ENCODE measurements around the gene ZNF559. TPM values are rescaled to one million over a fixed set of nuclear protein-coding genes. Genes with fewer than 3 reads are reported as not detected.

Gene ZNF559
- total and polyA plus RNA-seq, 2 donors from 2014 or later = 19.5 to 28.5 TPM

DNA sequence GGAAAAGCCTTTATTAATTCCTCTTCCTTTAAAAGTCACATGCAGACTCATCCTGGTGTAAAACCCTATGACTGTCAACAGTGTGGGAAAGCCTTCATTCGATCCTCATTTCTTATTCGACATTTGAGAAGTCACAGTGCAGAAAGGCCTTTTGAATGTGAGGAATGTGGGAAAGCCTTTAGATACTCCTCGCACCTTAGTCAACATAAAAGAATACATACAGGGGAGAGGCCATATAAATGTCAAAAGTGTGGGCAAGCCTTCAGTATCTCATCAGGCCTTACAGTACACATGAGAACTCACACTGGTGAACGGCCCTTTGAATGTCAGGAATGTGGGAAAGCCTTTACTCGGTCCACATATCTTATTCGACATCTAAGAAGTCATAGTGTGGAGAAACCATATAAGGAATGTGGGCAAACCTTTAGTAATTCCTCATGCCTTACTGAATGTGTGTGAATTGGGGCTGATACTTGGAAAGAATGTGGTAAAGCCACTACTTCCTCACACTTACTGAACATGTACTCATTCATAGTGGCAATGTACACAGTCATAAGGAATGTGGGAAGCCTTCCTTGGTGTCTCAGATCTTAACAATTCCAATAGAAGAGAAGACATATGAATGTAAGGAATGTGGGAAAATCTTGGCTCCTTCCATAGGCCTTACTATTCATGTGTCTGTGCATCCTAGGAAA, 18.8 kb downstream of the ZNF559 start:
- FAIRE-seq (no peak), DNase-seq (no peak)
- TF ChIP-seq, protein P1, sequence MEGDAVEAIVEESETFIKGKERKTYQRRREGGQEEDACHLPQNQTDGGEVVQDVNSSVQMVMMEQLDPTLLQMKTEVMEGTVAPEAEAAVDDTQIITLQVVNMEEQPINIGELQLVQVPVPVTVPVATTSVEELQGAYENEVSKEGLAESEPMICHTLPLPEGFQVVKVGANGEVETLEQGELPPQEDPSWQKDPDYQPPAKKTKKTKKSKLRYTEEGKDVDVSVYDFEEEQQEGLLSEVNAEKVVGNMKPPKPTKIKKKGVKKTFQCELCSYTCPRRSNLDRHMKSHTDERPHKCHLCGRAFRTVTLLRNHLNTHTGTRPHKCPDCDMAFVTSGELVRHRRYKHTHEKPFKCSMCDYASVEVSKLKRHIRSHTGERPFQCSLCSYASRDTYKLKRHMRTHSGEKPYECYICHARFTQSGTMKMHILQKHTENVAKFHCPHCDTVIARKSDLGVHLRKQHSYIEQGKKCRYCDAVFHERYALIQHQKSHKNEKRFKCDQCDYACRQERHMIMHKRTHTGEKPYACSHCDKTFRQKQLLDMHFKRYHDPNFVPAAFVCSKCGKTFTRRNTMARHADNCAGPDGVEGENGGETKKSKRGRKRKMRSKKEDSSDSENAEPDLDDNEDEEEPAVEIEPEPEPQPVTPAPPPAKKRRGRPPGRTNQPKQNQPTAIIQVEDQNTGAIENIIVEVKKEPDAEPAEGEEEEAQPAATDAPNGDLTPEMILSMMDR (IDR thresholded peaks at IDR 0.05; ENCODE audit: borderline replicate concordance, extremely low read depth, insufficient read depth) = no peak
- Histone ChIP-seq H3K27me3 (ENCODE audit: control insufficient read depth, insufficient read depth, low read length) (no peaks in the 10 kb centered on the region), H3K4me1 (ENCODE audit: control insufficient read depth in 2 of 3, insufficient read depth in 2 of 3, low read depth in 1 of 3, low read length in 3 of 3) (no peaks in the 10 kb centered on the region), H3K36me3 (ENCODE audit: control insufficient read depth in 2 of 3, insufficient read depth in 3 of 3, low read length in 3 of 3) (peaks cover 32 to 56% (median 32%) of the 10 kb centered on the region in 3 donors), H3K9ac (ENCODE audit: low read length in 3 of 3) (no peak overlapping the region), H3K4me3 (ENCODE audit: low read length in 3 of 3) (peak overlapping the region in 2 of 3 donors; percentile 25 to 33), H3K27ac (ENCODE audit: low read depth in 2 of 2, low read length in 2 of 2) (no peak overlapping the region), H3K9me3 (ENCODE audit: control insufficient read depth in 2 of 3, insufficient read depth in 1 of 3, low read length in 3 of 3) (peaks cover 27 to 88% (median 67%) of the 10 kb centered on the region in 3 donors)
- intact Hi-C loops (cut with DNase I) = no loop called here

DNA sequence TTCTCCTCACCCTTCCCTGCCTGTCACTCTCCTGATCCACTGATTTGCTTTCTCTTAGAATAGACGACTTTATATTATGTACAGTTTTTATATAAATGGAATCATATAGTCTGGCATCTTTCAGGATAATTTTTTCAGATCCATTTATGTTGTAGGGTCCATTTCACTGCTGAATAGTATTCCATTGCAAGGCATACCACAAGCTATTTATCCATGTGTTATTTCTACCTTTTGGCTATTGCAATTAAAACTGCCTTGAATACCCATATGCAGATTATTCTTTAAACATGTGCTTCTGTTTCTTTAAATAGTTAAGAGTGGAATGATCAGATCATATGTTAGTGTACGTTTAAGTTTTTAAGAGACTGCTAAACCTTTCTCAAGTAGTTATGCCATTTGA, 21.0 kb downstream of the ZNF559 start:
- intact Hi-C loops (cut with DNase I) = no loop called here
- Histone ChIP-seq H3K4me3 (ENCODE audit: low read length in 3 of 3) (peak overlapping the region in 1 of 3 donors; percentile 6), H3K27me3 (ENCODE audit: control insufficient read depth, insufficient read depth, low read length) (no peaks in the 10 kb centered on the region), H3K36me3 (ENCODE audit: control insufficient read depth in 2 of 3, insufficient read depth in 3 of 3, low read length in 3 of 3) (peaks cover 22 to 44% (median 24%) of the 10 kb centered on the region in 3 donors), H3K9me3 (ENCODE audit: control insufficient read depth in 2 of 3, insufficient read depth in 1 of 3, low read length in 3 of 3) (peaks cover 16 to 85% (median 53%) of the 10 kb centered on the region in 3 donors), H3K27ac (ENCODE audit: low read depth in 2 of 2, low read length in 2 of 2) (no peak overlapping the region), H3K9ac (ENCODE audit: low read length in 3 of 3) (no peak overlapping the region), H3K4me1 (ENCODE audit: control insufficient read depth in 2 of 3, insufficient read depth in 2 of 3, low read depth in 1 of 3, low read length in 3 of 3) (no peaks in the 10 kb centered on the region)
- FAIRE-seq (no peak), DNase-seq (no peak)
- TF ChIP-seq, protein P1 (IDR thresholded peaks at IDR 0.05; ENCODE audit: borderline replicate concordance, extremely low read depth, insufficient read depth) = no peak

DNA sequence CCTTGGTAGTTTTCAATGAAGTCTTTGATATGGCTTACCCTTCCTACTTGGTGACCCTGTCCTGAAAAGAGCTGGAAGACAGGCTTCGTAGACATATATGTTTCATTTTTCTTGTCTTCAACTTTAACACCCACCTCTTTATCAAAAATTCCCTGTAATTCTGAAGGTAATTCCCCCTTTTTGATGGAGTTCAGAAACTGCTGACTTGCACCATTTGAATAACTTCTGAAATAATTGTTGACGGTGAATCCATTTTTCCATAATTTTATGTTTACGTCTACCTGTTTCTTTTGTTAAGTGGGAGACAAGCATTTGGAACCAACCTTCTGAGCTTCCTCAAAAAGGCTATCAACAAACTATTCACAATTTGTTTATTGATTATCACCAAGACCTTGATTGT, 24.3 kb downstream of the ZNF559 start:
- intact Hi-C loops (cut with DNase I) = no loop called here
- Histone ChIP-seq H3K4me3 (ENCODE audit: low read length in 3 of 3) (no peak overlapping the region), H3K27me3 (ENCODE audit: control insufficient read depth, insufficient read depth, low read length) (no peaks in the 10 kb centered on the region), H3K36me3 (ENCODE audit: control insufficient read depth in 2 of 3, insufficient read depth in 3 of 3, low read length in 3 of 3) (peaks cover 3 to 19% (median 4%) of the 10 kb centered on the region in 3 donors), H3K27ac (ENCODE audit: low read depth in 2 of 2, low read length in 2 of 2) (no peak overlapping the region), H3K9ac (ENCODE audit: low read length in 3 of 3) (no peak overlapping the region), H3K9me3 (ENCODE audit: control insufficient read depth in 2 of 3, insufficient read depth in 1 of 3, low read length in 3 of 3) (peaks cover 9 to 76% (median 50%) of the 10 kb centered on the region in 3 donors), H3K4me1 (ENCODE audit: control insufficient read depth in 2 of 3, insufficient read depth in 2 of 3, low read depth in 1 of 3, low read length in 3 of 3) (no peaks in the 10 kb centered on the region)
- TF ChIP-seq, protein P1 (IDR thresholded peaks at IDR 0.05; ENCODE audit: borderline replicate concordance, extremely low read depth, insufficient read depth) = no peak
- DNase-seq (no peak), FAIRE-seq (no peak)

Measured in kidney (tissue), 14 donors.